Skin epidermis (tissue), 12 donors: ENCODE results near the gene CHST11.

Experiments
- H3K27ac ChIP-seq, 21 experiments: fragments of 200-600 bp; sonication (generic) in 11 of 21; one replicate each; pipeline ENCODE4 v1.5.0; 2020; ENCODE audit warnings: mild to moderate bottlenecking in 3 of 21, inconsistent platforms in 2 of 21, moderate library complexity in 2 of 21
- H3K4me3 ChIP-seq, 7 experiments: fragments of 200-600 bp; sonication (generic) in 2 of 7; one replicate each; pipeline ENCODE4 v1.5.0; 2020; ENCODE audit warnings: inconsistent platforms in 2 of 7, mild to moderate bottlenecking in 2 of 7, moderate library complexity in 1 of 7

CHST11 gene

DNA sequence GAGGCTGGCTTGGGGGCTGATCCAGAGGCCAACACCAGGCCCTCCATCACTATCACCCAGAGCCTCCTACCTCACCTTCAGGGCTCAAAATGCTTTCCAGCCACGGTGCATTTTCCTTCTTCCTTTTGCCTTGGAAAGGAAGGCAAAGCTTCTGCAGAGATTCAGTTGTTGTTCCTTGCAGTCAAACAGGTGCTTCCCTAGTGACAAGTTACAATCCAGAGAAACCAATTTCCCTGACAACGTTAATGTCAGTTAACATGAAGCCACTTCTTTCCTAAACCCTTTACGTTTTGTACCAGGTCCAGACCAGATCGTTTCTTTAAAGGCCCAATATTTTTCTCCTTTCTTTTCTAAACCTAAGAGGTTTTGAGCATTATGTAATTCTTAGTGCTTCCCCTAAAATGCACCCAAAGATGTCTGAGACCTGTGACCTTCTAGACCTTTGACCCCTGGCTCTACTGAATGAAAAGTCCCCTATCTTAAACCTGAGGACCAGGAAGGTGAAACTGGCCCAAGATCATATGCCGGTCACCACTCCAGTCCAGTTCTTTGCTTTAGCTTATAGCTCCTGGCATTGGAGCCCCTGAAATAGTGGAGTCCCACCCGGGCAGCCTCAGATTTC is 289.8 kb downstream of the CHST11 start:
- Histone ChIP-seq H3K27ac (peak overlapping the region in 1 of 21 experiments; percentile 5), H3K4me3 (no peak overlapping the region)

DNA sequence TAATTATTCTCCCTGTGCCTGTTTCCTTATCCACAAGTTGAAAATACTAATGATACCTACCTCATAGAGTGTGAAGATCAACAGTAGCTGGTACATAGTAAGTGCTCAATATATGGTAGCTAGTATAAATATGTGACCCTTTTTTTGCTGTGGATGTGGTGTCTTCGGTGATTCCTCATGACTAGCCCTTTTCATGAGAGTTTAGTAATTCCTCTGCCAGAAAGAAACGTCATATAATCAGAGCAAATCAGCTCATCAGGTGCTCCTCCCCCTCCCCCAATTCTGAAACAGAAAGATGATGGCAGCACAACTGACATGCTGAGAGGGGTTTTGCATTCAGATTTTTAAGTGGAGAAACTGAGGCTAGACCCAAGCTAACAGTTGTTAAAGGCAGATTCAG is 290.6 kb downstream of the CHST11 start:
- no peak overlapping the region for H3K27ac ChIP-seq

DNA sequence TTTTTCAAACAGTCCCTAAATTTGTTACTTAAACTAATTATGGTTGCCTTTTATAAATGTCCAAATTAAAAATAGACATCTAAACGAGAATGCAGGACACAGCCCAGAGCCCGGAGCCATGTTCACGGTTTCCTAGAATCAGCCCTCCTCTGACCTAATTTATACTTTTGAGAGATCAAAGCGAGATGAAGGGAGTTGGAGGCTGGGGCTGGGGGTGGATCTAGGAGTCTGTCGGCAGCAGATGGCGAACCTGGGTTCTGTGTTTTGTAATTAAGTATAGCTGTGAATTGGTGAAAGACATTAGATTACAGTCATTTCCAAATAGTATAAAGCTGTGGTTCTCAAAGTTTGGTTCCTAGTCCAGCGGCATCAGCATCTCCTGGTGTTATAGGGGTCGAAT is 291.2 kb downstream of the CHST11 start:
- Histone ChIP-seq H3K4me3 (no peak overlapping the region), H3K27ac (no peak overlapping the region)

More for the DNA sequence above, 290.6 kb downstream of the CHST11 start:
- no peak overlapping the region for H3K4me3 ChIP-seq

- Histone ChIP-seq H3K27ac (peak overlapping the region in 3 of 21 experiments; percentile 9 to 15 (median 13)), H3K4me3 (no peak overlapping the region)
These were observed 291.6 kb downstream of the CHST11 start for GRCh38 chr12:104748356-104748755.

DNA sequence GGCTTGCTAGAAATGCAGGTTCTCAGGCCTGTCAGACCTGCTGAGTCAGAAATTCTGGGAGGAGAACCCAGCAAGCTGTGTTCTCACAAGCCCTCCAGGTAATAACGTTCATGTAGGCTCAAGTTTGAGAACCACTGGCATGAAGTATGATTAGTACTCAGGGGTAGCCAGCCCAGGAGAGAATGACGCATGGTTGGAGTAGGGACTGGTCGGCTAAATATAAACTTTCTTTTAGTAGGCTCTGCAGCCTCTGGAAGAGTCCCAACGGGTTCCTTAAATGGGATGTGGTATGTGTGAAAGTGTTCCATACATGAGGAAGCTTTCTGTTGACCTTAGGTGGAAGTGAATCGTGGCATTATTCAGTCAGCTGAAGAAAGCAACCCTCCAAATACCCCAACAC is 292.0 kb downstream of the CHST11 start:
- no peak overlapping the region for H3K4me3 ChIP-seq
- H3K27ac ChIP-seq, result peak overlapping the region in 6 of 21 experiments; percentile 5 to 45 (median 14)

DNA sequence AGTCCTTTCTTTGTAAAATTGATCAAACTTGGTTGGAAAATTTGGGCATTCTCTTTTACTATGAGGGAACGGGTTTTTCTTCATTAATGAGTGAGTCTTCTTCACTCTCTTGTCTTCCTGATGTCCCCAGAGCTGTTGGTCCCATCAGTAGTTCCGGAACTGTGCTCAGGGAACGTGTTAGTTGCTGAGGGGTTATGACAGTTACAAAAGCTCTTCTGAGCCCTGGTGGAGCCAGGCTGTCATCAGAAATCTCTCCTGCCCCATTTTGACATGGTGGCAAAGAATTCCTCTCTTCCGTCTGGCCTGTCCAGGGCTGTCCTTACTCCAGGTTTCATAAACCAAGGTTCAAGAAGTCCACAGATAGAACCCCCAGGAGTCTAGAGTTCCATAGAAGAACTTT is 292.8 kb downstream of the CHST11 start:
- H3K4me3 ChIP-seq, result no peak overlapping the region
- peak overlapping the region in 10 of 21 experiments; percentile 2 to 67 (median 28) for H3K27ac ChIP-seq

DNA sequence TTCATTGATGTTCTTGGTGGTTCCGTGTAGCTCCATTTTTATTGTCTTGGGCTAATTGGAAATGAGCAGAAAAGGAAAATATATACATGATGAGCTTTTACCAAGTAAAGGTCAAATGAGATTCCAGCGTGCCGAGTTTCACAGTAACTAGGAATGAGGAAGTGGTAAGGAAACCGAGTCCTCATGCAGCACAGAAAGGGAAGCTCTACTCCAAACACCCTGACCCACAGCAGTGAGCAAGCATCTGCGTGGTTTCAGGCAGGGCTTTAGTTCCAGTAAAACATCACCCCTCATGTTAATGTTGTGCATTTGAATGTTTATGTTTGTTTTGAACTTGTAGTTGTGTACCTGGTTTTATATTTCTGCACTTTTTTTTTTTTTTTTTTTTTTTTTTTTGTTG is 293.3 kb downstream of the CHST11 start:
- H3K4me3 ChIP-seq, result no peak overlapping the region
- H3K27ac ChIP-seq, result peak overlapping the region in 8 of 21 experiments; percentile 2 to 67 (median 28)

- no peak overlapping the region for H3K4me3 ChIP-seq
- peak overlapping the region in 1 of 21 experiments; percentile 13 for H3K27ac ChIP-seq
These were observed 294.4 kb downstream of the CHST11 start for GRCh38 chr12:104751120-104751519.

GRCh38 chr12:104751594-104751993 is 294.8 kb downstream of the CHST11 start:
- Histone ChIP-seq H3K27ac (no peak overlapping the region), H3K4me3 (no peak overlapping the region)

DNA sequence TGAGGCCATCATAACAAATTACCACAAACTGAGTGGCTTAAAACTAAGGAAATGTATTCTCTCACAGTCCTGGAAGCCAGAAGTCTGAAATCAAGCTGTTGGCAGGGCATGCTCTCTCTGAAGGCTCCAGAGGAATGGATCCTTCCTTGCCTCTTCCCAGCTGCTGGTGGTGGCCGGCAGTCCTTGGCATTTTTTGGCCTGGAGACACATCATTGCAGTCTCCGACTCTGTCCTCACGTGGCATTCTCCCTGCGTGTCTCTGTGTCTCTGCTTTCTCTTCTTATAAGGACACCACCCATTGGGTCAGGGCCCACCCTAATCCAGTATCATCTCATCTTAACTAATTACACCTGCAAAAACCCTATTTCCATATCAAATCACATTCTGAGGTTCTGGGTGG is 295.3 kb downstream of the CHST11 start:
- no peak overlapping the region for H3K4me3 ChIP-seq
- H3K27ac ChIP-seq, result no peak overlapping the region

GRCh38 chr12:104752881-104753280 is 296.1 kb downstream of the CHST11 start:
- Histone ChIP-seq H3K4me3 (no peak overlapping the region), H3K27ac (no peak overlapping the region)

- Histone ChIP-seq H3K27ac (no peak overlapping the region), H3K4me3 (no peak overlapping the region)
These were observed 300.2 kb downstream of the CHST11 start for GRCh38 chr12:104756901-104757300.

GRCh38 chr12:104758771-104759170 is 302.0 kb downstream of the CHST11 start:
- H3K4me3 ChIP-seq, result no peak overlapping the region
- no peak overlapping the region for H3K27ac ChIP-seq

DNA sequence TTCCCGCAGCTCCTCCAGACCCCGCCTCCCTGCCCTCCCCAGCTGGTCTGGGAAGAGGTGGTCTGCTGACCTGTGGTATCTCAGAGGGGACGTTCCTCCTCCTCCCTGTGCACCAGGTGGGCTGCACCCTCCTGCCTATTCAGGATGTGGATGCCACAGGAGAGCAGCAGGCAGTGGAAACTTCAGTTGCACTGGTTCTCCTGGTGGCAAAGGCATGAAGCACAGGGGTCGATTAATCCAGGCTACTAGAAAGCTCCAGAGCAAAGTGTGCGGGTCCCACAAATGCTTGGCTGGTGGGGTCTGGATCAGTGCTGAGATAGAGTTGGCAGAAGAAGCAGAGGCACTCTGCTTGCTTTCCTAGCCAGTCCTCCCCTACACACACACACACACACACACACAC is 304.3 kb downstream of the CHST11 start:
- no peak overlapping the region for H3K4me3 ChIP-seq
- H3K27ac ChIP-seq, result no peak overlapping the region

DNA sequence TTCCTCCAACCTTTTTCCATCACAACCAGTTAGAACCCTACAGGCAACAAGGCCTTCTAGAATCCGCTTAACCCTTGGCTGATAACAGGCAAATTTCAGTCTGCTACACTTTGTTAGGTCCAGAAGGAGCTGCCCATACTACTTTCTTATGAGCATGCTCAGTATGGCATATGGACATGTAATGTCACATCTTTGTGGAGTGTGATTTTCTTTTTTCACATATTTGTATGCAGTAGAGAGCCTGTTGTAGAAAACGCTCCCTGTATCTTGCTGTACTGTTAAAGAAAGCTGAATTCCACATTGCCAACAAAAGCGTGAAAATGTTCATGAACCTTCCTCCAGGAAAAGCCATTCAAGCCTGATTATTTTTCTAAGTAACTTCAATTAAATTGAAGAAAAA is 304.9 kb downstream of the CHST11 start:
- Histone ChIP-seq H3K4me3 (no peak overlapping the region), H3K27ac (no peak overlapping the region)

DNA sequence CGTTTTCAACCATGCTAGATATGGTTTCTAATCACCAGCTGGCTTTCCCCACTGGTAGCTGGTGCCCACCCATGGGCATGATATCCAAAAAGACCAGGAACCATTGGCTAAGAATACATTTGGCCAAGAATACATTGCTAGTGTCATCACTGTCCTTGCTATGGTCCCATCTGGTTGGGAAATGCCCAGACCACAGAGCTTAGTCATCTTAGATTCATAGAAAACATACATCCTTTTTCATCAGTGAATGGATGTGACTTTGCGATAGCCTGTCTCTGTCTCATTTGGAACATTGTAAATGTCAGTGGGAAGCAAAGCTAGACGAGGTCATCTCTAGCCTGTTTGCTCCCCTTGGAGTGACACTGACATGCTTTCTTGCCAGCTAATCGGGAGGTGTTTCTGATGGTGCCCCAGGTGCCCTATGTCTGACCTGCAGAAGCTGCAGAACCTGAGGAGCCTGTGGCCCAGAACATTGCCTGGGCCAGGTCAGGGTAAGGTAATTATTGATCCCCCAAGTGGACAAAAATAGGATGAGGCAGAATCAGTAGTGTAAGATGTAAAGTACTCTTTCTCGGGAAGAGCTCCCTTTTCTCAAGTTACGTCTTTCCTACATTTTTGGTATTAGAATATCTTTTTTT is 306.5 kb downstream of the CHST11 start:
- Histone ChIP-seq H3K4me3 (no peak overlapping the region), H3K27ac (no peak overlapping the region)

- peak overlapping the region in 3 of 21 experiments; percentile 9 to 39 (median 11) for H3K27ac ChIP-seq
- no peak overlapping the region for H3K4me3 ChIP-seq
These were observed 307.7 kb downstream of the CHST11 start for GRCh38 chr12:104764225-104765091.

- Histone ChIP-seq H3K27ac (no peak overlapping the region), H3K4me3 (no peak overlapping the region)
These were observed 310.5 kb downstream of the CHST11 start for GRCh38 chr12:104767261-104767660.

GRCh38 chr12:104768033-104768432 is 311.3 kb downstream of the CHST11 start:
- Histone ChIP-seq H3K4me3 (no peak overlapping the region), H3K27ac (no peak overlapping the region)

DNA sequence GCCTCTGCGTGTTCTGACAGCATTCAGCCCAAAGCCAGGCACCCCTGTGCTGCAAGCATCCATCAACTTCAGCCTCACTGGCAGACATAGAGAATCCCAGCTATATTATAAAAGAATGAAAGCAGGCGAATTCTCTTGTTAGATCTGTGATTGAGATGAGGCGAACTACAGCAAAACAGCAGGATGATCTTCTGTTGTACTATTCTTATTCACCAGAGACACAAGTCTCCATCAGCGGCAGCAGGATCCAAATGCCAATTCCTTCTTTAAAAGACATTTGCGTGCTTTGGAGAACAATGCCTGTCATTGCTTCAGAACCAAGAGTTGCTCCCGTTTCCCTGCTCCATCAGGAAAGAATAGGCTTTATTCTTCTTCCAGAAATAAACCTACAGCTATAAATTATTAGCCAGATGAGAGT is 312.4 kb downstream of the CHST11 start:
- Histone ChIP-seq H3K4me3 (no peak overlapping the region), H3K27ac (no peak overlapping the region)

- no peak overlapping the region for H3K4me3 ChIP-seq
- no peak overlapping the region for H3K27ac ChIP-seq
These were observed 315.6 kb downstream of the CHST11 start for GRCh38 chr12:104772336-104772735.
